Activated CD4-positive, alpha-beta T cell treated with anti-CD3 and anti-CD28 coated beads, Interleukin-2, amount 50 U/mL, for 1 hour (primary cell): Measurements from ENCODE around the gene NATD1.
"Not testable (repeated sequence)": the region's sequence is repeated elsewhere in the genome, so short reads cannot be mapped to it uniquely, and the experiment has no call there.

ENCODE experiments used
- DNase-seq: peaks from one replicate; pipeline ENCODE4 v3.0.0-alpha.2; 2020

The NATD1 gene

DNA sequence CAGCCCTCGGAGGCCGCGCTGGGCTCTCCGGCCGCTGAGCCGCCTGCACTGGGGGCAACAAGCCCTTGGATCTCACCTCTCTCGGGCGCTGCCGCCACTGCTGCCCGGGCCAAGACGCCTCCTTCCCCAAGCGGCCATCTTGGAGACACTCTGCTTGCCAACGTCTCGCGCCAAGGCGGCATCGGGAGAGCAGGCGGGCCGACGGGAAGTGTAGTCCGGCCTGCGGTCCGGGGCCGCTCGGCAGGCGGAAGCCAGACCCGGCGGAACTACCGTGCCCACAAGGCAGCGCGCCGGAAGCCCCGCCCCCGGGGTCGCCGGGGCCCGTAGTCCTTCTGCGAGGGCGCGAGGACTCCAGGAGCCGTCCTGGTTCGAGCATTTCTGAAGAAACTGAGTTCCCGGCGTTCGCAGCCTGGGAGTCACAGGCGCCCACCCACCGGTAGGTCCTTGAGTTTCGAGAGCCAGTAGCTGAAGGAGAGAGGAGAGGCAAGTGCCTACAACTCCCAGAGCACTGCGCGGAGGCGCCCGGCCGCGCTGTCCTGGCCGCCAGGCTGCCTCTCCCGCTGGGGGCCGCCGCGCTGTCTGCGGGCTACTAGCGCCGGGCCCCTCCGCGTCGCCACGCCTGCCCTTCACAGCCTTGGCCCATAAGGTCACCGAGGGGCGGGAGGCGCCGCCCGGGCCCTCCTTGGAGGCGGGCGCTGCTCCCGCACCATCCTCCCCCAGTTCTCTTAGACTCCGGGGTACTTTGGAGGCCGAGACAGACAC lies 39.0 kb downstream of the NATD1 start, which contains the start of gene TMEM11:
Gene TMEM11 (minus strand): TSS at position 147 of the 762 bp plus-strand sequence. CDS start 9 bp downstream, at position 138.
- DNase-seq: peak; percentile 92

GRCh38 chr17:21213638-21214014 lies 39.6 kb downstream of the NATD1 start:
- DNase-seq: no peak

GRCh38 chr17:21212826-21213637 lies 40.2 kb downstream of the NATD1 start:
- DNase-seq: no peak

DNA sequence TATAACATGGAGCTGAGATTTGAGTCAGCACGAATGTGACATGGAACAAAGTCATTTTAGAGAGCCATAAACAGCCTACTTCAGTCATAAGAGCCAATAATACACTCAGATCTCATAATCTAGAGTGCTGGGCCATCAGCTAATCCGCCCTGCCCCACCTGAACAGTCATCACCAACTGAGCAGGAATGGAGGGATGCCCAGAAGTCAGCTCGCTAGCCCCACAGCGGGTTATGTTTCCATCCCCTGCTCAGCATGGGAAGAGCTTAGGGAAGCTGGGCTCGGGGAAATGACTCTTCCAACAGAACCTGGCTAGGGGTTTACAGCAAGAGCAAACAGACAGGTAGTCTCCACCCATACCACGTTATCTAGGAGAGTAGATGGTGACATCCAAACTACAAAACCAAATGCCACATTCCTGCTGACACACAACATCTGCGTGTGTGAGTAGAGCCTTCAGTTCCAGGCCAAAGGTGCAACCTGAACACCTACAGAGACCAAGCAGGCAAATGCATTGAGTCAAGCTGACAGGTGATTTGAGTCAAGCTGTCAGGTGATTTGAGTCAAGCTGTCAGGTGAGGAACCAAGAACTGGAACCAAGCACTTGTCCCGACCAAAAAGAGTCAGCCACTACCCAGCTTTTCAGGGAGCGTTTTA lies 41.3 kb downstream of the NATD1 start:
- no peak for DNase-seq

DNA sequence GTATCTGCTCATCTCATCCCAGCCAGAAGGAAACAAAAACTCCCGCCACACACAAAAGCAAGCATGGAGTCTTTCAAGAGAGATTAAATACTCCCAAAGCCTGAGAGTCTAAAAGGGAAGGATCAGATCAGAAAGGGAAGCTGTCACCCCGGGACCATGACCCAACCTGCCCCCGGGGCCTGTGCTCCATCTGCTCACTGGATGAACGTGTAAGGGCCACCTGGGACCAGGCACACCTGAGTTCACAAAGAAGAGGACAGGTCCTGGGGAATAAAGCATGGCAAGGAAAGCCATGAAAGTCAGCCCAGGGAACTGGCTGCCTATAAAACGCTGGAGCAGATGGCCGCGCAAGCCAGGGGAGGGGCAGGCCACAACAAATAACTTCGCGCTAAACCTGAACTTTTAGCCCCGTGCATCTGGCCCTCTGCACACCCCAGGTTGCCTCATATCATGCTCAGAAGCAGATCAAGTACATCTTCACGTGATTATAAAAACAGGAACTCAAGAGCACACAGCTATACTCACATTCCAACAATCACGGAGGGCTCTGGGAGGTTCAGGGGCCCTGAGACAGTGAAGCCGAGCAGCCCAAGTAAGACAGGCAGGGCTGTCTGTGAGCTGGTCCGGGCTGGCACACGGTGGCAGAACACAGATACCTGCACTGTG lies 42.7 kb downstream of the NATD1 start:
- DNase-seq: no peak

DNA sequence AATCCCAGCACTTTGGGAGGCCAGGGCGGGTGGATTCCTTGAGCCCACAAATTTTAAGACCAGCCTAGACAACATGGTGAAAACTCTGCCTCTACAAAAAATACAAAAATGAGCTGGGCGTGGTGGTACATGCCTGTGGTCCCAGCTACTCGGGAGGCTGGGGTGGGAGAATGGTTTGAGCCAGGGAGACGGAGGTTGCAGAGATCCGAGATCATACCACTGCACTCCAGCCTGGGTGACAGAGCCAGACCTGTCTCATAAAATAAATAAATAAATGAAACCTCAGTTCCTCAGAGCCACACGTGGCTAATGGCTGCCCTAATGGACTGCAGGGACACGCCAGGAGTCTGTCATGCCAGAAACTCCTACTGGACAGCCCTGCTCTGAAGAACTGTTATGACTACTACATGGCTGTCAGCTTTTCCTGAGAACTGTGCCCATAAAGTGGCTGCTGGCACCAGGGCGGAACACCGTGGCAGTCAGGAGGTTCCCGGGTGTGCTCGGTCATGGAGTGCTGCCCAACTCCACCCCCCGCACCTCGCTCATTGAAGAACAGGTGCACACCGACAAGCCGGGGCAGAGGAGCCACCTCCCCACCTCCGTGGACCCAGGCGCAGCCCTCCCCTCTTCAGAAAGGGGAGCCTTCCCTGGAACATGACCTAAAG lies 43.6 kb downstream of the NATD1 start:
- DNase-seq: no peak

DNA sequence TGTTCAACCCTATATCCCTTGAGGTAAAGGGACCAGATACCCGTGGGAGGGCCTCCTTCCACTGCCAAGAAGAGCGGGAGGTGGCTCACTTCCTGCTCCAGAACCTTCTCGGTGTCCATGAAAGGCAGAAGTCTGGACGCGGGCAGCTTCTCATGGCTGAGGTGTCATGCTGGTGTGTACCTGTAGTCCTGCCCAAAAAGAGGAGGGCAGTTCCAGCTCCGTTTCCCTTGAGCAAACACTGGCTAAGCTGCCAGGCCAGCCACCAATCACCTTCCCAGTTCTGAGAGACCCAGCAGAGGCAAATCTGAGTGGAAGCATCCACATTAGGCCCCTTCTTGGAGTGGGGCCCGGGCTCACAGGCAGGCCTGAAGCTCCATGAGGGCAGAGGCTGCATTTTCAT lies 44.9 kb downstream of the NATD1 start:
- no peak for DNase-seq

DNA sequence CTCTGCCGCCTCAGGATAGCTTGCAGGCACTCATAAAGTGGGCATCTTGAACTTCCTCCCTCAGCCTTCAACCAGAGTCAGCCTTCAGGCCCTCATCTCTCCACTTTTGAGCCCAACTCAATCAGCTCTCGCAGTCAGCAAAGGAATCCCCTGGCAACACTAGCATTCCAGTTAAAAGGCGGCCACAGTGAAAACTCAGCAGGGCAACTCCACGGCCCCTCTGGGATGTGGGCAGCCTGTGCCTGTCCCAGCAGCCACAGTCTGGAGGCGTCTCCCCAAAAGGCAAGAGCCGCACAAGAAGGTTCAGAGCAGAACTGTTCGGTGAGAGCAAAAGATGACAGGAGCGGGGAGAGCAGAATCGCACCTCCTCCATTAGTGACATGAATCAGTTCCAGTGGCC lies 48.3 kb downstream of the NATD1 start:
- DNase-seq: no peak

GRCh38 chr17:21202512-21202911 lies 50.7 kb downstream of the NATD1 start:
- DNase-seq: no peak

- DNase-seq: no peak
Measured at GRCh38 chr17:21201874-21202273, 51.3 kb downstream of the NATD1 start.

- DNase-seq: no peak
Measured at GRCh38 chr17:21201298-21201595, 52.0 kb downstream of the NATD1 start.

DNA sequence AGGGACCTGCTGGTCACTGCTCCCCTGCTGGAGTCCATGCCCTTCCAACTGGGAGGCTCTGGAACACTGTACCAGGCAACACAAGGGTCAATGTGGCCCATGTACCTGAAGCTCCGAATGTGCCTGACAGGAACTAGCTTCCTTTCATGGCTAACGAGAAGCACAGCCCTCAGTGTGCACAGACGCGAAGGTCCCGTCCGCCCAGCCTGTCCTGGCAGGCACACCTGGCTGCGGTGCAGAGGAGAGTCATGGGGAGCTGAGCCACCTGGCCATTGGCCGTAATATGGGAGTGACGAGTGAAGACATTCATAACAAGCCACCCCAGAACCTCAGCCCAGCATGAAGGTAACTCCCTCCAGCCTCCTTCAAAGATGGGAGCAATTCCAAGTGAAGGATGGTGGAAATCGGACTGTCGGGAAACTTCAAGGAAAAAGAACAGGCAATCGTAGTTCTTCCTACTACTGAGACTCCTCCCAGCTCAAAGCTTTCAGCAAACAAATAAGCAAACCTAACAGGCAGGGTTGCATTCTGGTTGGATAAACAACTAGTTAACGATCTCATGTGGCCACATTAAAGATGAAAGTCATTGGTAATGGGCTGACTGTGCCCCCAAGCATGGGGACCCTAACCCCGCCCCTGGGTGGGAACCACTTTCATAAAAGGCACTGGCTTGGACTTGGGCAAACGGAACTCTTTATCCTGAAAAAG lies 52.5 kb downstream of the NATD1 start:
- DNase-seq: no peak

GRCh38 chr17:21199856-21200255 lies 53.4 kb downstream of the NATD1 start:
- DNase-seq: no peak

DNA sequence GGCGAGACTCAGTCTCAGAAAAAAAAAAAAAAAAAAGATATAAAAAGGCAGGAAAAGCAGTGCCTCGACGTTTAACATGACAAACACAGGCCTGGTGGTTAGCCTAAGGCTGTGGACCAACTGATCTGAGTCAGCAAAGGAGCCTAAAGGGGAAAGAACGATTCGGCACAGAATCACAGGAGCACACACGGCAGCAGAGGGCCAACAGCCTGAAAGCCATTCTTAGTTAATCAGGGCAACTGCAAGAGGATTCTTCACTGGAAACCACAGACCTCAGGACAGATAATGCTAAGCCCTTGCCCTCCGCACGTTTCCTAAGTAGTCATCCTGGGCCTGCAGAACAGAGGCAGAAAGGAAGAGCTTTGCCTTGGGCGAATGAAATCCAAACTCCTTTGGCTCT lies 53.9 kb downstream of the NATD1 start:
- DNase-seq: no peak

GRCh38 chr17:21198411-21198810 lies 54.8 kb downstream of the NATD1 start:
- DNase-seq: no peak

GRCh38 chr17:21196126-21196525 lies 57.1 kb downstream of the NATD1 start:
- no peak for DNase-seq

DNA sequence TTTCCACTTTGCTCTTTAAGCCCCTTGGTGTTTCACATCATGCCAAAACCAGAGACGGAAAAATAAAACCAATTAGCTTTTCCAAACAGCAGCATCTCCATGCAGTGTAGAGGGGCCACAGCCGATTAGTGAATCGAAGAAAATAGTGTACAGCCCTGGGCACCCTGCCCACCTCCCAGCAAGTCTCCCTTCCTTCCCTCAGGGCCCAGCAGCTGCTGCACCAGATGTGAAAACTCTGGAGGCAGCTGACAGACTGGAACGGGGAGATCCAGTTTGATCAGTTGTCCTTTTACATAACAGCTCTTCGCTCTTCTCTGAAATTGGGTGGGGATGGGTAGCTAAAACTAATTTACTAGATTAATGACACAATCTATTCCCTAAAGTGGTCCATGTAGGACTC lies 58.5 kb downstream of the NATD1 start:
- DNase-seq: no peak

DNA sequence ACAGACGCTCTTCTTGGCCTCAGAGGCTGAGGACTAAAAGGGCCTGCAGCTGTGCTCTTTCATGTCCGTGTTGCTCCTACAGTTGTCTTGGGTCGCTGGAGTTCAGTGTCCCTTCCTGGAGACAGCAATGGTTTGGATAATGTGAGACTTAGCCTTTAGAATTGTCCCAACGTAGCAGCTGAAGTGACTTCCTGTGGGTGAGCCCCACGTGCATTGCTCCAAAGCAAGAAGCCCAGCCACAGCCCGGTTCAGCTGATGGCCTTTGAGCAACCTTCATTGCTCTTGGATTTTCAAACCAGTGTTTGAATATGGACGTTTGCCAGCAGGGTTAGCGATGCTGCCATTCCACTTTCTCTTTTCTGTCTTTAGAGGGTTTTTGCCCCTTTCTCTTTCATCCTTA lies 59.0 kb downstream of the NATD1 start:
- DNase-seq: no peak

DNA sequence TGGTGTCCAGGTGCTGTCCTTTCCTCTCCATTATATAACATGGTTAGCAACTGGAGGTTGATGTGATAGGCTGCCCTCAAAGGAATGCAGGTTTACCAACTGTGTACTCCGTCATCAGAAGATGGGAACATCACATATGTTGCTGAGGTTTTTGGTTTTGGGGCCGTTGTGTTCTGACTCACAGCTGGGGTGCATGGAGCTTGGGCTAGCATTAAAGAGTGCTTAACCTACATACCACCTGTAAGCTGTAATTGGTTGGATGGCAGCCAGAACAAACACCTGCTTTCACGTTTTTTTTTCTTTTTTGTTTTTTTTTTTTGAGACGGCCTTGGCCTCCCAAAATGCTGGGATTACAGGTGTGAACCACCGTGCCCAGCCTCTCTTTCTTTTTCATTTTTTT lies 60.2 kb downstream of the NATD1 start:
- no peak for DNase-seq

GRCh38 chr17:21192414-21192813 lies 60.8 kb downstream of the NATD1 start:
- not testable (repeated sequence) for DNase-seq

GRCh38 chr17:21191698-21192097 lies 61.5 kb downstream of the NATD1 start:
- DNase-seq: no peak

DNA sequence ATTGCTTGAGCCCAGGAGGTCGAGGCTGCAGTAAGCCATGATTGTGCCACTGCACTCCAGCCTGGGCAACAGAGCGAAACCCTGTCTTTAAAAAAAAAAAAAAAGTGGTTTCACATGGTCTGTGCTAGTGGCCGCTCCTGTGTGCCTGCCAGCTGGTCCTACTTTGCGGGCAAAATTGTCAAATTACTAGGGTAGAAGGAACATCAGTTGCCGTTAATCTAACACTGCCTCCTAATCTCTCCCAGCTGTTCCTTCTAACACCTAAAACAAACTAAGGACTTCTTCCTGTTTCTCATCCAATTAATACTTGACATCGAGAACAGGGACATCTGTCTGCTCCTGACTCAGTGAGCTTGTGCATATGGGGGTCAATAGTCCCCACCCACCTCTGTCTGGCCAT lies 63.1 kb downstream of the NATD1 start:
- DNase-seq: no peak
